SK-N-MC (cell line): Measurements from ENCODE around the gene SH2D3A.

Experiments
- EZH2 ChIP-seq: fragments of 200-600 bp; sonication (generic); IDR thresholded peaks from one replicate; pipeline ENCODE4 v1.6.1; 2017; ENCODE audit warnings: antibody characterized with exemption
- POLR2AphosphoS5 ChIP-seq: IDR thresholded peaks from 2 replicates; pipeline ENCODE4 v1.6.1; 2012; ENCODE audit warnings: mild to moderate bottlenecking, low read depth, low read length, borderline replicate concordance

GRCh38 chr19:6754136-6754535 is 13.1 kb downstream of the SH2D3A start:
- TF ChIP-seq EZH2 (no peak), POLR2AphosphoS5 (no peak)
